ENCODE measurements around the gene GMPS.
"Not testable (repeated sequence)": the region's sequence is repeated elsewhere in the genome, so short reads cannot be mapped to it uniquely, and the experiment has no call there.

GMPS gene

GRCh38 chr3:155944081-155944480 is 73.6 kb downstream of the GMPS start:
- no peak for DNase-seq

GRCh38 chr3:155946178-155946577 is 75.7 kb downstream of the GMPS start:
- no peak for DNase-seq

- DNase-seq: no peak
Measured at GRCh38 chr3:155948476-155948875, 78.0 kb downstream of the GMPS start.

- no peak for DNase-seq
Measured at GRCh38 chr3:155949453-155950217, 79.2 kb downstream of the GMPS start.

- DNase-seq: no peak
Measured at GRCh38 chr3:155956508-155957411, 86.3 kb downstream of the GMPS start.

- DNase-seq: no peak
Measured at GRCh38 chr3:155957412-155957880, 87.0 kb downstream of the GMPS start.

GRCh38 chr3:155958676-155959075 is 88.2 kb downstream of the GMPS start:
- DNase-seq: no peak

GRCh38 chr3:155960060-155960459 is 89.6 kb downstream of the GMPS start:
- DNase-seq: no peak

- DNase-seq: not testable (repeated sequence)
Measured at GRCh38 chr3:155961044-155961443, 90.6 kb downstream of the GMPS start.

GRCh38 chr3:155963570-155963969 is 93.1 kb downstream of the GMPS start:
- no peak for DNase-seq

GRCh38 chr3:155970398-155970797 is 99.9 kb downstream of the GMPS start:
- no peak for DNase-seq

GRCh38 chr3:155972885-155973584 is 102.6 kb downstream of the GMPS start:
- no peak for DNase-seq

- DNase-seq: no peak
Measured at GRCh38 chr3:155978324-155978723, 107.9 kb downstream of the GMPS start.

GRCh38 chr3:155979746-155980145 is 109.3 kb downstream of the GMPS start:
- no peak for DNase-seq

GRCh38 chr3:155981669-155982068 is 111.2 kb downstream of the GMPS start:
- DNase-seq: no peak

GRCh38 chr3:155983834-155984474 is 113.5 kb downstream of the GMPS start:
- no peak for DNase-seq

- DNase-seq: no peak
Measured at GRCh38 chr3:155984791-155985417, 114.5 kb downstream of the GMPS start.

GRCh38 chr3:155989536-155989935 is 119.1 kb downstream of the GMPS start:
- DNase-seq: no peak

- no peak for DNase-seq
Measured at GRCh38 chr3:155991212-155991611, 120.8 kb downstream of the GMPS start.

- no peak for DNase-seq
Measured at GRCh38 chr3:155991847-155992246, 121.4 kb downstream of the GMPS start.

Measured in activated CD4-positive, alpha-beta T cell treated with anti-CD3 and anti-CD28 coated beads, Interleukin-2, amount 50 U/mL, for 48 hours (primary cell).